Skeletal muscle tissue (tissue), 4 donors: ENCODE data around the gene CACNA1G. TPM values are rescaled to one million over a fixed set of nuclear protein-coding genes. Genes with fewer than 3 reads are reported as not detected.

ENCODE experiments used
- H3K27ac ChIP-seq: one replicate; pipeline ENCODE4 v1.7.0; 2013; ENCODE audit warnings: mild to moderate bottlenecking, low read depth, low read length, inconsistent platforms
- H3K27me3 ChIP-seq, 3 donors: one replicate each; pipeline ENCODE4 v1.7.0; 2013; ENCODE audit warnings: low read length in 3 of 3; ENCODE audit not compliant: control insufficient read depth in 3 of 3, insufficient read depth in 3 of 3
- H3K36me3 ChIP-seq, 3 donors: one replicate each; pipeline ENCODE4 v1.7.0; 2013; ENCODE audit warnings: low read length in 3 of 3; ENCODE audit not compliant: control insufficient read depth in 3 of 3, insufficient read depth in 3 of 3
- H3K4me1 ChIP-seq, 3 donors: one replicate each; pipeline ENCODE4 v1.7.0; 2013; ENCODE audit warnings: low read length in 3 of 3, mild to moderate bottlenecking in 3 of 3; ENCODE audit not compliant: control insufficient read depth in 3 of 3, insufficient read depth in 3 of 3
- H3K4me3 ChIP-seq, 3 donors: one replicate each; pipeline ENCODE4 v1.7.0; 2013; ENCODE audit warnings: low read length in 3 of 3
- H3K9ac ChIP-seq, 3 donors: one replicate each; pipeline ENCODE4 v1.7.0; 2013; ENCODE audit warnings: low read length in 3 of 3, mild to moderate bottlenecking in 3 of 3, moderate library complexity in 2 of 3, low read depth in 1 of 3
- H3K9me3 ChIP-seq, 3 donors: one replicate each; pipeline ENCODE4 v1.7.0; 2013; ENCODE audit warnings: low read length in 3 of 3; ENCODE audit not compliant: control insufficient read depth in 3 of 3
- total RNA-seq: library from RNA; depleted of rRNA; stranded (reverse); fragments of >200 nt; gene quantifications from one replicate; pipeline ENCODE4 v1.2.3, GENCODE V29; 2014
- donor health status: Osteomylitis.

CACNA1G gene
- total RNA-seq, 1 donor from 2014 or later = 3.7 TPM

GRCh38 chr17:50662632-50663225, 102.2 kb downstream of the CACNA1G start:
- no peak overlapping the region for H3K4me3 ChIP-seq
- no peaks in the 10 kb centered on the region for H3K36me3 ChIP-seq
- peaks cover 20 to 23% (median 22%) of the 10 kb centered on the region in 3 donors for H3K4me1 ChIP-seq
- no peaks in the 10 kb centered on the region for H3K27me3 ChIP-seq
- H3K9ac ChIP-seq = no peak overlapping the region
- no peak overlapping the region for H3K27ac ChIP-seq
- H3K9me3 ChIP-seq = no peaks in the 10 kb centered on the region

DNA sequence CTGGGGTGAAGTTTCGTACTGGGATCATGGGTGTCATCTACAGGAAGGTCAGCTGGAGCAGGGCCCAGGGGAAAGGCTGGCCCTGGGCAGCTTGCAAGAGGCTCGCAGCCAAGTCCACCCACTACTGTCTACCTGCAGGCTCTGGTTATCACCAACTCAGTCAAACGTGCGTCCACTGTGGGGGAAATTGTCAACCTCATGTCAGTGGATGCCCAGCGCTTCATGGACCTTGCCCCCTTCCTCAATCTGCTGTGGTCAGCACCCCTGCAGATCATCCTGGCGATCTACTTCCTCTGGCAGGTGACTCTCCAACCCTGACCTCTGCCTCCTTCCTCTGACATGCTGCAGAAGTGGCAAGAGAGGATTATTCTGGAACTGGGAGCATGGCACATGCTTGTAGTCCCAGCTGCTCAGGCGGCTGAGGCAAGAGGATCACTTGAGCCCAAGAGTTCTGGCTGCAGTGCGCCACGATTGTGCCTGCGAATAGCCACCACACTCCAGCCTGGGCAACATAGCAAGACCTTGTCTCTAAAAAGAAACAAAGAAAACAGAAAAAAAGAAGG, 103.4 kb downstream of the CACNA1G start:
- H3K4me3 ChIP-seq = no peak overlapping the region
- H3K27me3 ChIP-seq = no peaks in the 10 kb centered on the region
- H3K36me3 ChIP-seq = no peaks in the 10 kb centered on the region
- H3K4me1 ChIP-seq = peaks cover 20 to 23% (median 22%) of the 10 kb centered on the region in 3 donors
- no peak overlapping the region for H3K9ac ChIP-seq
- H3K9me3 ChIP-seq = no peaks in the 10 kb centered on the region
- H3K27ac ChIP-seq = no peak overlapping the region

DNA sequence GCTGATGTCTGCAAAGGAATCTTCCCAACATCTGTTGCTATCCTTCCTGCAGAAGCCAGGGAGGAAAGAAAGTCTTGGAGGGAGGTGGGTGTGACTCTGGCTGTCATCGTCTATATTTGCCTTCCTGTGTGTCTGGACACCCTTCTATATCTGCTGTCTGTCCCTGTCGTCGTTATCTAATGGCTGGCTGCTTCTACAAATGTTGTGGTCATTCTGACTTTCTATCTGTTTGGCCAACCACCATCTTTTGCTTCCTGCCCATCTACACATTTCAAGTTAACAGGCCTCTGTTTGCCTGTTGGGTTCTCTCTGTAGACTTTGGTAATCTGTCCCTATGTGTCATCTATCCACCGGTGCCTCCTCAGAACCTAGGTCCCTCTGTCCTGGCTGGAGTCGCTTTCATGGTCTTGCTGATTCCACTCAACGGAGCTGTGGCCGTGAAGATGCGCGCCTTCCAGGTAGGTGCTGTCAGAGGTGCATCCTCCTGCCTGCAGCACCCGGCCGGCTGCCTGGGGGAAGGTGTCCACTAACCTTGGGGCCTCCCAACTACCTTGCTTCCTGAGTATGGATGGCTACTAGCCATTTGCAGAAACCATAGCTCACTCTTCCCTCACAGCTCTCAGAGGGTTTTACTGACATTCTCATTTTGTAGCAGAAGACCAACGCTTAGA, 104.4 kb downstream of the CACNA1G start:
- no peak overlapping the region for H3K27ac ChIP-seq
- H3K36me3 ChIP-seq = no peaks in the 10 kb centered on the region
- H3K4me1 ChIP-seq = peaks cover 20 to 23% (median 22%) of the 10 kb centered on the region in 3 donors
- no peak overlapping the region for H3K4me3 ChIP-seq
- H3K9ac ChIP-seq = no peak overlapping the region
- no peaks in the 10 kb centered on the region for H3K9me3 ChIP-seq
- no peaks in the 10 kb centered on the region for H3K27me3 ChIP-seq

GRCh38 chr17:50665838-50666237, 105.3 kb downstream of the CACNA1G start:
- Histone ChIP-seq H3K27ac (no peak overlapping the region), H3K4me3 (no peak overlapping the region), H3K9ac (no peak overlapping the region), H3K27me3 (no peaks in the 10 kb centered on the region), H3K9me3 (no peaks in the 10 kb centered on the region), H3K4me1 (peaks cover 12 to 14% (median 13%) of the 10 kb centered on the region in 3 donors), H3K36me3 (no peaks in the 10 kb centered on the region)

DNA sequence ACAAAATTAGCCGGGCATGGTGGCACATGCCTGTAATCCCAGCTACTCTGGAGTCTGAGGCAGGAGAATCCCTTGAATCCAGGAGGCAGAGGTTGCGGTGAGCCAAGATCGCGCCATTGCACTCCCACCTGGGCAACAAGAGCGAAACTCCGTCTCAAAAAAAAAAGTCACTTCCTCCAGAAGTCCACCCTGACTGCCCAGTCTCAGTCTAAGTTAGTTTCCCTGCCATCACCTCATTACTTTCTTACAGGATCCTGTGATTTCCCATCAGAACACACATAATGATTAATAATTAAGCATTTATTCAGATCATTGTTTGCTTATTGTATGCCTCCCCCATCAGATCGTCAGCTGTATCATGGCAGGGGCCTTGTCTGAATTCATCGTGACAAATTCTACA, 105.8 kb downstream of the CACNA1G start:
- Histone ChIP-seq H3K4me3 (no peak overlapping the region), H3K36me3 (no peaks in the 10 kb centered on the region), H3K9ac (no peak overlapping the region), H3K27ac (no peak overlapping the region), H3K9me3 (no peaks in the 10 kb centered on the region), H3K27me3 (no peaks in the 10 kb centered on the region), H3K4me1 (peaks cover 8 to 9% (median 8%) of the 10 kb centered on the region in 3 donors)

DNA sequence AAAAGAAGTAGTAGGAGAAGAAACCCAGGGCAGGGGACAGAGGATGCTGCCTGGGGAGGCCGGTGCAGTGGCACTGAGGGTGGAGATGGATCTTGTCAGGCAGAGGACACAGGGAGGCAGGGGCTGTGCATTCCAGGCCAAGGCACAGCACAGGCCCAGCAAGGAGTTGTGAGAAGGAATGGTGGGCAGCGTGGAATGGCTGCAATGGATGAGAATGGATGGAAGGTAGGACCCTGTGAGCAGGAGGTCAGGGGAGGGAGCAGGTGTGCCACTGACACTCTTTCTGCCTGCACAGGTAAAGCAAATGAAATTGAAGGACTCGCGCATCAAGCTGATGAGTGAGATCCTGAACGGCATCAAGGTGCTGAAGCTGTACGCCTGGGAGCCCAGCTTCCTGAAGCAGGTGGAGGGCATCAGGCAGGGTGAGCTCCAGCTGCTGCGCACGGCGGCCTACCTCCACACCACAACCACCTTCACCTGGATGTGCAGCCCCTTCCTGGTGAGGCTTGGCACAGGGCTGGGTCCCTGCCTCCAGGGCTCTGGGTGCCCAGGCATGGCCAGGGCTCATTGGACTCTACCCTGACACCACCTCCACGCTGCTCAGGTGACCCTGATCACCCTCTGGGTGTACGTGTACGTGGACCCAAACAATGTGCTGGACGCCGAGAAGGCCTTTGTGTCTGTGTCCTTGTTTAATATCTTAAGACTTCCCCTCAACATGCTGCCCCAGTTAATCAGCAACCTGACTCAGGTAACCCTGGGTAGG, 106.9 kb downstream of the CACNA1G start:
- no peaks in the 10 kb centered on the region for H3K27me3 ChIP-seq
- no peak overlapping the region for H3K4me3 ChIP-seq
- H3K36me3 ChIP-seq = no peaks in the 10 kb centered on the region
- no peak overlapping the region for H3K27ac ChIP-seq
- H3K4me1 ChIP-seq = no peaks in the 10 kb centered on the region
- H3K9ac ChIP-seq = no peak overlapping the region
- no peaks in the 10 kb centered on the region for H3K9me3 ChIP-seq

- Histone ChIP-seq H3K4me3 (no peak overlapping the region), H3K4me1 (peaks cover 0 to 3% (median 0%) of the 10 kb centered on the region in 3 donors), H3K27me3 (no peaks in the 10 kb centered on the region), H3K9ac (no peak overlapping the region), H3K9me3 (no peaks in the 10 kb centered on the region), H3K36me3 (no peaks in the 10 kb centered on the region), H3K27ac (no peak overlapping the region)
Observed at GRCh38 chr17:50668025-50668837, 107.7 kb downstream of the CACNA1G start.

- Histone ChIP-seq H3K27me3 (no peaks in the 10 kb centered on the region), H3K9me3 (no peaks in the 10 kb centered on the region), H3K4me1 (peaks cover 0 to 3% (median 0%) of the 10 kb centered on the region in 3 donors), H3K9ac (no peak overlapping the region), H3K4me3 (no peak overlapping the region), H3K36me3 (no peaks in the 10 kb centered on the region), H3K27ac (no peak overlapping the region)
Observed at GRCh38 chr17:50668838-50669581, 108.5 kb downstream of the CACNA1G start.

- no peak overlapping the region for H3K27ac ChIP-seq
- no peaks in the 10 kb centered on the region for H3K36me3 ChIP-seq
- H3K9me3 ChIP-seq = no peaks in the 10 kb centered on the region
- H3K4me1 ChIP-seq = peaks cover 3 to 14% (median 12%) of the 10 kb centered on the region in 3 donors
- no peaks in the 10 kb centered on the region for H3K27me3 ChIP-seq
- no peak overlapping the region for H3K4me3 ChIP-seq
- H3K9ac ChIP-seq = no peak overlapping the region
Observed at GRCh38 chr17:50672071-50672470, 111.6 kb downstream of the CACNA1G start.
